Liver (tissue), 9 donors: ENCODE results near the gene SLC6A12. TPM values are rescaled to one million over a fixed set of nuclear protein-coding genes. Genes with fewer than 3 reads are reported as not detected.

ENCODE experiments used
- DNase-seq: peaks from one replicate; pipeline ENCODE4 v3.0.0-alpha.2; 2017; ENCODE audit warnings: low spot score
- H3K27ac ChIP-seq, 2 donors: one replicate each; pipeline ENCODE4 v1.7.0; 2013; ENCODE audit warnings: inconsistent platforms in 2 of 2, low read length in 2 of 2, control low read depth in 1 of 2, low read depth in 1 of 2, mild to moderate bottlenecking in 1 of 2
- H3K27me3 ChIP-seq, 4 donors: one replicate each; pipeline versions ENCODE4 v1.6.1 to v1.7.0; 2013; ENCODE audit warnings: low read length in 3 of 4, inconsistent platforms in 1 of 4, mild to moderate bottlenecking in 1 of 4, moderate library complexity in 1 of 4; ENCODE audit not compliant: control insufficient read depth in 4 of 4, insufficient read depth in 4 of 4
- H3K36me3 ChIP-seq, 4 donors: one replicate each; pipeline versions ENCODE4 v1.6.1 to v1.7.0; 2013; ENCODE audit warnings: low read length in 3 of 4, mild to moderate bottlenecking in 3 of 4, low read depth in 1 of 4, moderate library complexity in 1 of 4; ENCODE audit not compliant: control insufficient read depth in 4 of 4, insufficient read depth in 3 of 4
- H3K4me1 ChIP-seq, 4 donors: one replicate each; pipeline versions ENCODE4 v1.6.1 to v1.7.0; 2013; ENCODE audit warnings: low read length in 3 of 4, mild to moderate bottlenecking in 3 of 4, moderate library complexity in 1 of 4; ENCODE audit not compliant: control insufficient read depth in 4 of 4, insufficient read depth in 4 of 4
- H3K4me3 ChIP-seq, 3 donors: one replicate each; pipeline versions ENCODE4 v1.6.1 to v1.7.0; 2013; ENCODE audit warnings: low read length in 3 of 3, control low read depth in 1 of 3, low read depth in 1 of 3, mild to moderate bottlenecking in 1 of 3
- H3K9ac ChIP-seq, 2 donors: one replicate each; pipeline ENCODE4 v1.7.0; 2013; ENCODE audit warnings: low read length in 2 of 2, mild to moderate bottlenecking in 2 of 2, moderate library complexity in 2 of 2, control low read depth in 1 of 2, low read depth in 1 of 2
- H3K9me3 ChIP-seq, 4 donors: one replicate each; pipeline versions ENCODE4 v1.6.1 to v1.7.0; 2013; ENCODE audit warnings: low read length in 3 of 4; ENCODE audit not compliant: control insufficient read depth in 4 of 4
- EGR1 ChIP-seq, 2 donors: IDR thresholded peaks; 2 replicates each; pipeline ENCODE4 v1.6.1; 2016 to 2018; ENCODE audit warnings: antibody characterized with exemption in 2 of 2, low read depth in 2 of 2
- FOXA1 ChIP-seq: IDR thresholded peaks from 2 replicates; pipeline ENCODE4 v1.6.1; 2016; ENCODE audit warnings: antibody characterized with exemption
- FOXA2 ChIP-seq: IDR thresholded peaks from 2 replicates; pipeline ENCODE4 v1.6.1; 2016; ENCODE audit warnings: antibody characterized with exemption
- GABPA ChIP-seq, 2 donors: IDR thresholded peaks in 1 of 2; conservative IDR thresholded peaks in 1 of 2; 2 replicates each; pipeline ENCODE4 v1.6.1; 2016; ENCODE audit warnings: antibody characterized with exemption in 2 of 2, mild to moderate bottlenecking in 1 of 2, moderate library complexity in 1 of 2
- HNF4G ChIP-seq: IDR thresholded peaks from 2 replicates; pipeline ENCODE4 v1.6.1; 2016; ENCODE audit warnings: antibody characterized with exemption
- JUND ChIP-seq, 2 donors: IDR thresholded peaks; 2 replicates each; pipeline ENCODE4 v1.6.1; 2016; ENCODE audit warnings: antibody characterized with exemption in 2 of 2
- NR2F2 ChIP-seq: IDR thresholded peaks from 2 replicates; pipeline ENCODE4 v1.6.1; 2016; ENCODE audit warnings: antibody characterized with exemption
- RXRA ChIP-seq, 2 donors: IDR thresholded peaks; 2 replicates each; pipeline ENCODE4 v1.6.1; 2017 to 2018; ENCODE audit warnings: antibody characterized with exemption in 2 of 2, mild to moderate bottlenecking in 1 of 2
- SP1 ChIP-seq: IDR thresholded peaks from 2 replicates; pipeline ENCODE4 v1.6.1; 2018; ENCODE audit warnings: antibody characterized with exemption, mild to moderate bottlenecking
- TAF1 ChIP-seq: conservative IDR thresholded peaks from 2 replicates; pipeline ENCODE4 v1.6.1; 2016; ENCODE audit warnings: antibody characterized with exemption, mild to moderate bottlenecking
- WGBS: extraction: QIAGEN DNeasy Blood & Tissue Kit; methylation state at CpG from one replicate; pipeline ENCODE4 v1.1.7; 2013; 5-methylcytosine and 5-hydroxymethylcytosine counted together
- polyA plus RNA-seq, 2 donors: library from polyadenylated mRNA; stranded (reverse) in 1 of 2; unstranded in 1 of 2; fragments of 200-250 nt in 1 of 2; fragments of >200 nt in 1 of 2; fragmentation: Nextera tagmentation in 1 of 2; extraction: Ambion mirVana in 1 of 2; gene quantifications; one replicate each; pipeline versions ENCODE4 v1.2.1 to v1.2.3, GENCODE V29; 2013 to 2015
- total RNA-seq, 2 donors: library from RNA; depleted of rRNA; stranded (reverse); fragments of >200 nt; gene quantifications; one replicate each; pipeline ENCODE4 v1.2.3, GENCODE V29; 2014
- TF ChIP-seq, protein P1 (sequence below): fragments of 150-350 bp; IDR thresholded peaks from 2 replicates; pipeline ENCODE4 v1.5.1; 2017; ENCODE audit warnings: improper control_type of control experiment, low read depth, low read length; ENCODE audit not compliant: missing input control
- TF ChIP-seq, protein P2 (sequence below): IDR thresholded peaks from 2 replicates; pipeline ENCODE4 v1.6.1; 2016; ENCODE audit warnings: antibody characterized with exemption
- TF ChIP-seq, protein P3 (sequence below): IDR thresholded peaks from 2 replicates; pipeline ENCODE4 v1.6.1; 2016; ENCODE audit warnings: antibody characterized with exemption
- TF ChIP-seq, protein P4 (sequence below): IDR thresholded peaks from 2 replicates; pipeline ENCODE4 v1.6.1; 2016; ENCODE audit warnings: antibody characterized with exemption, mild to moderate bottlenecking
- donor health status: healthy.
- donor health status: healthy.
- donor health status: healthy.
- donor health status: healthy.
- donor health status: healthy.

SLC6A12 gene
- total and polyA plus RNA-seq, 4 donors: 18.2 to 30.3 (median 23.2) TPM

DNA sequence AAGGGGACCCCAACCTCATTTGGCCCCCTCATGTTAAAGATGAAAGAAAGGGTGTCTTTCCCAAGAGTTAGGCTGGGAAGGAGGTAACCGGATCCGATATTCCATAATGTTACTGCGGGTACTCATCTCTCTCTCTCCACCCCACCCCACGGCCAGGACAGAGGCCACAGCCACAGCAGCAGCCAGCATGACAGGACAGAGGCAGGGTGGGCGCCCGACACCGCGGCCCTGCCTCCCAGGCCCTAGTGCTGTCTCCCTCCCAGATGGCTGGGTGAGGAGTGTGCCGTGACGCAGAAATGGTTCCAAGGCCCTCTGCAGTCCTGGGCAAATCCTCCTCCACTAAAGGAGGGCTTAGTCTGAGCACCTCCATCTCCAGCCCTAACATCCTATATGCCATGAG is 6.2 kb downstream of the SLC6A12 start:
- Histone ChIP-seq H3K9me3 (no peaks in the 10 kb centered on the region), H3K27me3 (no peaks in the 10 kb centered on the region), H3K4me1 (peaks cover 11 to 47% (median 35%) of the 10 kb centered on the region in 4 donors), H3K4me3 (no peak overlapping the region), H3K9ac (no peak overlapping the region), H3K27ac (no peak overlapping the region), H3K36me3 (peaks cover 1 to 14% (median 11%) of the 10 kb centered on the region in 4 donors)
- TF ChIP-seq JUND (IDR thresholded peaks at IDR 0.05) (no peak), FOXA2 (no peak), EGR1 (IDR thresholded peaks at IDR 0.05; ENCODE audit: low read depth in 2 of 2) (no peak)
- TF ChIP-seq, protein P1, sequence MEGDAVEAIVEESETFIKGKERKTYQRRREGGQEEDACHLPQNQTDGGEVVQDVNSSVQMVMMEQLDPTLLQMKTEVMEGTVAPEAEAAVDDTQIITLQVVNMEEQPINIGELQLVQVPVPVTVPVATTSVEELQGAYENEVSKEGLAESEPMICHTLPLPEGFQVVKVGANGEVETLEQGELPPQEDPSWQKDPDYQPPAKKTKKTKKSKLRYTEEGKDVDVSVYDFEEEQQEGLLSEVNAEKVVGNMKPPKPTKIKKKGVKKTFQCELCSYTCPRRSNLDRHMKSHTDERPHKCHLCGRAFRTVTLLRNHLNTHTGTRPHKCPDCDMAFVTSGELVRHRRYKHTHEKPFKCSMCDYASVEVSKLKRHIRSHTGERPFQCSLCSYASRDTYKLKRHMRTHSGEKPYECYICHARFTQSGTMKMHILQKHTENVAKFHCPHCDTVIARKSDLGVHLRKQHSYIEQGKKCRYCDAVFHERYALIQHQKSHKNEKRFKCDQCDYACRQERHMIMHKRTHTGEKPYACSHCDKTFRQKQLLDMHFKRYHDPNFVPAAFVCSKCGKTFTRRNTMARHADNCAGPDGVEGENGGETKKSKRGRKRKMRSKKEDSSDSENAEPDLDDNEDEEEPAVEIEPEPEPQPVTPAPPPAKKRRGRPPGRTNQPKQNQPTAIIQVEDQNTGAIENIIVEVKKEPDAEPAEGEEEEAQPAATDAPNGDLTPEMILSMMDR: no peak
- WGBS: 94% methylated on average over 10 of the region's 10 CpGs
- no peak for DNase-seq

DNA sequence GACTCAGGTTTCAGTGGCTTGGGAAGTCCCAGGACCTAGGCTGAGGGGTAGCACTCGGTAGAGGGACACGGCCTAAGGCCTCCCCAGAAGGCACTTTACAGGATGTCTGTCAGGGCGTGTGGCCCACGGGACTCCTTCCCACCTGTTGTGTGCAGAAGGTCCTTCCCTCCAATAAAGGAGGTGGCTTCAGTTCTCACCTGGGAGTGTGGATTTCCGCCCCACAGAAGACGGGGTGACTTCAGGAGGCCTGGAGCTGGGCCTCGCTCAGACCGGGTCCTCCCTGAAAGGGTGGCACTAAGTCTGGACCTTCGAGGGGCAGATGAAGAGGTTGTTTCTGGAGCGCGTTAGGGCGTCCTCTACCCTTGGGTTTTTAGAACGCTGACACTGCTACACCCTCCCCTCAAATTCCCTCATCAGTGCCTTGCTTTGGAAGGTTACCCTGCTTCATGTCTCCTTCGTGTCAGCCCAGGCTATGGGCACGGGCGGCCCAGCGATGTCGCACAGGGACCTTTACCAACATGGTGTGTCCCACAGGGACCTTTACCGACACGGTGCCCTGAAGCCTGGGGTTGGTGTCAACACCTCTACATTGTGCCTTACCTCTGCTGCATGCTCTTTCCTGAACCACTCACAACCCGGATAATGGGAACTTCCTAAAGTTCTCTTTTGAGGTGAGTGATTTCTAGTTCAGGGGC is 7.1 kb downstream of the SLC6A12 start:
- Histone ChIP-seq H3K4me3 (no peak overlapping the region), H3K27me3 (no peaks in the 10 kb centered on the region), H3K36me3 (peaks cover 1 to 24% (median 20%) of the 10 kb centered on the region in 4 donors), H3K9me3 (no peaks in the 10 kb centered on the region), H3K4me1 (peaks cover 8 to 38% (median 29%) of the 10 kb centered on the region in 4 donors), H3K9ac (no peak overlapping the region), H3K27ac (no peak overlapping the region)
- DNase-seq: no peak
- WGBS: 95% methylated on average over 21 of the region's 21 CpGs
- no peak for TF ChIP-seq RXRA (IDR thresholded peaks at IDR 0.05)
- TF ChIP-seq SP1: no peak
- TF ChIP-seq TAF1: no peak
- TF ChIP-seq GABPA (IDR thresholded peaks at IDR 0.05 in 1 of 2, conservative IDR thresholded peaks at IDR 0.05 in 1 of 2): no peak
- TF ChIP-seq HNF4G: no peak
- TF ChIP-seq FOXA2: no peak

DNA sequence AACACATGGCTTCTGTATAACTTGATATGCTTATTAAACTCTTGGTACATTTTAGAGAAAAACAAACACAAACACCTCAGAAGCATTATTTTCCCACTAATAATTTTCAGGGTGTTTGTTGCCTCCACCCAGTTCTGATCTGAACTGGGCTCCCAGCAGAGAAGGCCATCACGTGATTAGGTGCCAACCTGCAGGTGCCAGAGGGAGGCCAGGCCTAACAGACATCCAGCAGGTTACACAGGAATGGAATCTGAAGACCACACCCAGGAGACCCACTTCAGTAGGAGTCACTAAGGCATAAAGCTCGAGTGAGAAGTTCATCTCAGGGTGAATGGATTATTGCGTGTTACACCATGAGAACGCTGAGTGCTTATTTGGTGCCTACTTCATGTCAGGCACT is 8.9 kb downstream of the SLC6A12 start:
- DNase-seq: no peak
- H3K27ac ChIP-seq: no peak overlapping the region
- H3K9ac ChIP-seq: no peak overlapping the region
- WGBS: 85% methylated on average over 4 of the region's 4 CpGs
- H3K36me3 ChIP-seq: peaks cover 1 to 40% (median 33%) of the 10 kb centered on the region in 4 donors
- TF ChIP-seq JUND (IDR thresholded peaks at IDR 0.05) (no peak), FOXA1 (no peak), TAF1 (no peak), NR2F2 (no peak), RXRA (IDR thresholded peaks at IDR 0.05) (no peak), EGR1 (IDR thresholded peaks at IDR 0.05; ENCODE audit: low read depth in 2 of 2) (no peak), GABPA (IDR thresholded peaks at IDR 0.05 in 1 of 2, conservative IDR thresholded peaks at IDR 0.05 in 1 of 2) (no peak)
- TF ChIP-seq, protein P1: no peak
- TF ChIP-seq, protein P2, sequence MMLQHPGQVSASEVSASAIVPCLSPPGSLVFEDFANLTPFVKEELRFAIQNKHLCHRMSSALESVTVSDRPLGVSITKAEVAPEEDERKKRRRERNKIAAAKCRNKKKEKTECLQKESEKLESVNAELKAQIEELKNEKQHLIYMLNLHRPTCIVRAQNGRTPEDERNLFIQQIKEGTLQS: no peak
- TF ChIP-seq, protein P3, sequence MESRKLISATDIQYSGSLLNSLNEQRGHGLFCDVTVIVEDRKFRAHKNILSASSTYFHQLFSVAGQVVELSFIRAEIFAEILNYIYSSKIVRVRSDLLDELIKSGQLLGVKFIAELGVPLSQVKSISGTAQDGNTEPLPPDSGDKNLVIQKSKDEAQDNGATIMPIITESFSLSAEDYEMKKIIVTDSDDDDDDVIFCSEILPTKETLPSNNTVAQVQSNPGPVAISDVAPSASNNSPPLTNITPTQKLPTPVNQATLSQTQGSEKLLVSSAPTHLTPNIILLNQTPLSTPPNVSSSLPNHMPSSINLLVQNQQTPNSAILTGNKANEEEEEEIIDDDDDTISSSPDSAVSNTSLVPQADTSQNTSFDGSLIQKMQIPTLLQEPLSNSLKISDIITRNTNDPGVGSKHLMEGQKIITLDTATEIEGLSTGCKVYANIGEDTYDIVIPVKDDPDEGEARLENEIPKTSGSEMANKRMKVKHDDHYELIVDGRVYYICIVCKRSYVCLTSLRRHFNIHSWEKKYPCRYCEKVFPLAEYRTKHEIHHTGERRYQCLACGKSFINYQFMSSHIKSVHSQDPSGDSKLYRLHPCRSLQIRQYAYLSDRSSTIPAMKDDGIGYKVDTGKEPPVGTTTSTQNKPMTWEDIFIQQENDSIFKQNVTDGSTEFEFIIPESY: no peak
- TF ChIP-seq, protein P4, sequence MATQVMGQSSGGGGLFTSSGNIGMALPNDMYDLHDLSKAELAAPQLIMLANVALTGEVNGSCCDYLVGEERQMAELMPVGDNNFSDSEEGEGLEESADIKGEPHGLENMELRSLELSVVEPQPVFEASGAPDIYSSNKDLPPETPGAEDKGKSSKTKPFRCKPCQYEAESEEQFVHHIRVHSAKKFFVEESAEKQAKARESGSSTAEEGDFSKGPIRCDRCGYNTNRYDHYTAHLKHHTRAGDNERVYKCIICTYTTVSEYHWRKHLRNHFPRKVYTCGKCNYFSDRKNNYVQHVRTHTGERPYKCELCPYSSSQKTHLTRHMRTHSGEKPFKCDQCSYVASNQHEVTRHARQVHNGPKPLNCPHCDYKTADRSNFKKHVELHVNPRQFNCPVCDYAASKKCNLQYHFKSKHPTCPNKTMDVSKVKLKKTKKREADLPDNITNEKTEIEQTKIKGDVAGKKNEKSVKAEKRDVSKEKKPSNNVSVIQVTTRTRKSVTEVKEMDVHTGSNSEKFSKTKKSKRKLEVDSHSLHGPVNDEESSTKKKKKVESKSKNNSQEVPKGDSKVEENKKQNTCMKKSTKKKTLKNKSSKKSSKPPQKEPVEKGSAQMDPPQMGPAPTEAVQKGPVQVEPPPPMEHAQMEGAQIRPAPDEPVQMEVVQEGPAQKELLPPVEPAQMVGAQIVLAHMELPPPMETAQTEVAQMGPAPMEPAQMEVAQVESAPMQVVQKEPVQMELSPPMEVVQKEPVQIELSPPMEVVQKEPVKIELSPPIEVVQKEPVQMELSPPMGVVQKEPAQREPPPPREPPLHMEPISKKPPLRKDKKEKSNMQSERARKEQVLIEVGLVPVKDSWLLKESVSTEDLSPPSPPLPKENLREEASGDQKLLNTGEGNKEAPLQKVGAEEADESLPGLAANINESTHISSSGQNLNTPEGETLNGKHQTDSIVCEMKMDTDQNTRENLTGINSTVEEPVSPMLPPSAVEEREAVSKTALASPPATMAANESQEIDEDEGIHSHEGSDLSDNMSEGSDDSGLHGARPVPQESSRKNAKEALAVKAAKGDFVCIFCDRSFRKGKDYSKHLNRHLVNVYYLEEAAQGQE: no peak
- H3K4me1 ChIP-seq: peaks cover 4 to 20% (median 13%) of the 10 kb centered on the region in 4 donors
- no peaks in the 10 kb centered on the region for H3K9me3 ChIP-seq
- H3K4me3 ChIP-seq: no peak overlapping the region
- H3K27me3 ChIP-seq: no peaks in the 10 kb centered on the region
